AG04449 (cell line): Measurements from ENCODE around the gene CT45A1.
"Not testable (repeated sequence)": the region's sequence is repeated elsewhere in the genome, so short reads cannot be mapped to it uniquely, and the experiment has no call there.

Source experiments
- CTCF ChIA-PET: fragments of 350-600 bp; formaldehyde crosslinking; extraction: SDS; loops from one replicate; lab custom pipeline; 2021; ENCODE audit warnings: antibody characterized with exemption; lab: Yijun Ruan, JAX
- POLR2A ChIA-PET: fragments of 400-600, 350-600 bp; formaldehyde crosslinking; extraction: SDS; loops from one replicate; lab custom pipeline; 2020; ENCODE audit warnings: antibody characterized with exemption, inconsistent platforms; lab: Yijun Ruan, JAX
- DNase-seq: peaks from one replicate; pipeline ENCODE4 v3.0.0-alpha.2; 2010; ENCODE audit warnings: low read depth, low spot score
- H3K4me3 ChIP-seq: 2 replicates; pipeline ENCODE4 v1.5.1; 2011; ENCODE audit warnings: low read depth, mild to moderate bottlenecking, control low read depth, low read length
- CTCF ChIP-seq: IDR thresholded peaks from one replicate; pipeline ENCODE4 v1.5.1; 2011; ENCODE audit warnings: mild to moderate bottlenecking, moderate library complexity, low read length, control low read depth, inconsistent platforms; ENCODE audit not compliant: insufficient read depth; ENCODE audit errors: missing control alignments

The CT45A1 gene

GRCh38 chrX:135713795-135714194, 356 bp downstream of the CT45A1 start:
- TF ChIP-seq CTCF: no peak
- CTCF ChIA-PET: no interaction called here
- no peak for DNase-seq
- POLR2A ChIA-PET: no interaction called here
- H3K4me3 ChIP-seq: no peak overlapping the region

GRCh38 chrX:135734666-135735065, 21.2 kb downstream of the CT45A1 start:
- H3K4me3 ChIP-seq, DNase-seq, POLR2A ChIA-PET, CTCF ChIA-PET: not testable (repeated sequence)

GRCh38 chrX:135737366-135738071, 24.1 kb downstream of the CT45A1 start:
- no peak for DNase-seq
- no peak for TF ChIP-seq CTCF
- no peak overlapping the region for H3K4me3 ChIP-seq
- POLR2A ChIA-PET: no interaction called here
- CTCF ChIA-PET: no interaction called here

- no peak for DNase-seq
- ChIA-PET CTCF (no interaction called here), POLR2A (no interaction called here)
- peak; percentile 15 for TF ChIP-seq CTCF
- no peak overlapping the region for H3K4me3 ChIP-seq
Measured at GRCh38 chrX:135740681-135741149, 27.3 kb downstream of the CT45A1 start.

- no peak for TF ChIP-seq CTCF
- no peak overlapping the region for H3K4me3 ChIP-seq
- ChIA-PET CTCF (no interaction called here), POLR2A (no interaction called here)
- no peak for DNase-seq
Measured at GRCh38 chrX:135741192-135741715, 27.8 kb downstream of the CT45A1 start.

GRCh38 chrX:135744739-135745138, 31.3 kb downstream of the CT45A1 start:
- CTCF ChIA-PET, DNase-seq, POLR2A ChIA-PET, H3K4me3 ChIP-seq: not testable (repeated sequence)

GRCh38 chrX:135768091-135768490, 54.7 kb downstream of the CT45A1 start, which contains the start of gene CT45A3:
CT45A3 (minus strand) TSS chrX:135768191; CDS start chrX:135764444, 3,747 bp downstream.
- DNase-seq, H3K4me3 ChIP-seq, CTCF ChIA-PET, POLR2A ChIA-PET: not testable (repeated sequence)
